HG03342 (cell line): ENCODE measurements around the gene SRSF3.
"Not testable (repeated sequence)": the region's sequence is repeated elsewhere in the genome, so short reads cannot be mapped to it uniquely, and the experiment has no call there.

Experiments used
- ATAC-seq: cut with Tn5 transposase; IDR thresholded peaks from one replicate; pipeline ENCODE4 v1.9.1; 2021; ENCODE audit warnings: mild to moderate bottlenecking, moderate library complexity; ENCODE audit not compliant: unreplicated experiment

The SRSF3 gene

DNA sequence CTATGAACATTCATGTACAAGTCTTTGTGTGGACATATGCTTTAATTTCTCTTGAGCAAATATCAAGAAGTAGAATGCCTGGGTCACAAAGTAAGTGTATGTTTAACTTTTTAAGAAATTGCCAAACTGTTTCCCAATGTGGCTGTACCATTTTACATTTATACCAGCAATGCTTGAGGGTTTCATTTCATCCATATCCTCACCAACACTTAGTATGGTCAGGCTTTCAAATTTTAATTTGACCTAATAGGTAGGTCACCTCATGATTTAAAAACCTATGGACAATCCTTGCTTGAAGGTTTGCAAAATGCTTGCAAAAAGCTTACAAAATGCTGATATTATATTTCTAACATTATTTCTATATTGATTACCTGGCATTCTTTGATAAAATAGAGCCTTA, 19.5 kb upstream of the SRSF3 start:
- no peak for ATAC-seq

DNA sequence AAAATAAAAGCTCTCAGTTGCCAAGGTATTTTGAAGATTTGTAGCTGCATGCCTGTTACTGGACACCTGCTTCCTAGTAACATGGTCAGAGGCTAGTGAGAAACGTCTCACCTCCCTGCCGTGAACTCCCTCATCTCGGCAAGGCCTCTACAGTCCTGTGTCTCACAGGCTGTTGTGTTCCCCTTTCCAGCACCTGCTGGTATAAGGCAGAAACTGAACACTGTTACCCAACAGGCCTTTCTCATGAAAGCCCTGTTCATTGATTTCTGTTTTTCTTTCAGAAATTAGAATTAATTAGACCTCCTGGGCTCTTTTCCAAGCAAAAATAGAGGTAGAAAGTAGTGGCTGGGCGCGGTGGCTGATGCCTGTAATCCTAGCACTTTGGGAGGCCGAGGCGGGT, 17.6 kb upstream of the SRSF3 start:
- no peak for ATAC-seq

DNA sequence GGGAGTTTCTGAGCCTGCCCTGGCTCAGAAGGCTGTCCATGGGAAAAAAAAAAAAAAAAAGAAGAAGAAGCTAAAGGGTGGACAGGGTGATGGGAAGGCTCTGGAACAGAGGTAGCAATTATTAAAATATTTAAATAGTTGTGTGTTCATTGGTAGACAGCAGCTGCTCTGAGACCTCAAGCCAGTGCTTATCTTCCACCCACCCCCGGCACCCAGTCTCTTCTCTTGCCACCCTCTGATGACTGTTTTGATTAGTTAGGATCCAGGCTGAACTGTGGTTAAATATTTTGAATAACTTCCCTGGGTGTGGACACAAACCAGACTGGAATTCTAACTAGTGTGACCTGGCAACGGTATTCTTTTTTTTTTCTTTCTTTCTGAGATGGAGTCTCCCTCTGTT, 16.9 kb upstream of the SRSF3 start:
- no peak for ATAC-seq

DNA sequence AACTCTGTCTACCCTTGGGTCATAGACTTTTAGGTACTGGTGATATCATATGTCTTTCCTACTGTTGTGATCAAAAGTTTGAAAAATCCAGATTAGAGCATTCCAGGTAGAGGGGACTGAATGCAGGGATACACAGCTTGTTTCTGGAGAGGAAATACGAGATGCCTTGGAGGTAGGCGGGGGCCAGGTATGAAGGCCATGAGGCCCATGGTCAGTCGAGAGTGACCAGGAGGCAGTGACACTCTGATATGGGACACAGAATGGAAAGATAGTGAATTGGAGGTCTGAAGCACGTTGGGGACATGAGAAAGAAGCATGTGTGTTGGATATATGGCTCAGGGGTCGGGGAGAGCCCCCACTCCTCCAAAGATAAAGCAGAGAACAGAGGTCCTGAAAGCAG, 16.1 kb upstream of the SRSF3 start:
- ATAC-seq = no peak

DNA sequence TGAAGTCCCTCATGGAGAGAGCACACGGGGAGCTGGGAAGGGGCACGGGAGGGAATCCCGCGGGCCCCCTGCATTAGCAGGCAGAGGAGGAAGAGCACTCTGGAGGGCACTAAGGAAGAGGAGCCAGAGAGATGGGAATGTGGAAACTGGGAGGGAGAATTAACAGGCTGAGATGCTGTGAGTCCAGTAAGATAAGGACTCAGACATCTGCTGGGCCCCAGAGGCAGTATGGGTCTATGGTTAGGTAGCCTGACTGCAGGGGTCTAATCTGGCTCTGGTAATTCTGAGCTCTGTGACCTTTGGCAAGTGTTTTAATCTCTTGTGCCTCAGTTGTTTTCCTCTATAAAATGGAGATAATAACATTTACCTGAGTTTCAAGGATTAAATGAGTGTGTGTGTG, 15.7 kb upstream of the SRSF3 start:
- ATAC-seq = no peak

DNA sequence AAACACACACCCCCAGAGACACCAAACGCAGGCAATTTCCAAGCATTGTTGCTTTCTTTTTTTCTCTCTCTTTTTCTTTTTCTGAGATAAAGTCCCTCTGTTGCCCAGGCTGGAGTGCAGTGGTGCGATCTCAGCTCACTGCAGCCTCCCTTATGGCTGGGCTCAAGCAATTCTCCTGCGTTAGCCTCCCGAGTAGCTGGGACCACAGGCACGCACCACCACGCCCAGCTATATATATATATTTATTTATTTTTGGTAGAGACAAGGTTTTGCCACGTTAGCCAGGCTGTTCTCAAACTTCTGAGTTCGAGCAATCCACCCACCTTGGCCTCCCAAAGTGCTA, 14.0 kb upstream of the SRSF3 start:
- ATAC-seq = no peak

DNA sequence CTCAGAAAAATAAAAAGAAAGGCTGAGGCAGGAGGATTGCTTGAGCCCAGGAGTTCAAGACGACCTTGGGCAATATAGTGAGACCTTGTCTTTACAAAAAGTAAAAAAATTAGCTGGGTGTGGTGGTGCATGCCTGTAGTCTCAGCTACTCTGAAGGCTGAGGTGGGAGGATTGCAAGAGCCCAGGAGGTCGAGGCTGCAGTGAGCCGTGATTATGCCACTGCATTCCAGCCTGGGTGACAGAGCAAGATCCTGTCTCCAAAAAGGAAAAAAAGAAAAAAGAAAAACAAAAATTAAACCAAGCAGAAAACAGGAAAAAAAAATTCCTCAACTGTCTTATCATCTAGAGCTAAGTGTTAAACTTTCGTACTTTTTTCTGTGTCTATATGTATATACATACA, 12.4 kb upstream of the SRSF3 start:
- no peak for ATAC-seq

DNA sequence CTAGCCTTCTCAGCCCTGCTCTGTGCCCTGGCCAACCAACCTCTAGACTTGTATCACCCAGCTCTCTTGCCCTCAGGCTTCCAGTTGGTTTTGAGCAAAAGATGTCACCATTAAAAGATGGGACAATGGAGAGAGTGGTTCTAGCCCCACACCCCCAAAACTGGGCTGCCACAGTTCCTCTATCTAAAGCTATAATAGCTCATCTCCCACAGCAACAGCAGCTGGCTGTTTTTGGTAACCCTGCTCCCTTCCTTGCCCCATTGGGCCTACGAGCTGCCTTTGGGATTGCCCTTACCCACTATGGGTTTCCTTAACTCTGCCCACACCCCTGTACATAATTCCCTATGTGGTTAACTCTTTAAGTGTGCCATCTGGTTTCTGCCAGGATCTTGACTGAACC, 7.6 kb upstream of the SRSF3 start:
- ATAC-seq = no peak

DNA sequence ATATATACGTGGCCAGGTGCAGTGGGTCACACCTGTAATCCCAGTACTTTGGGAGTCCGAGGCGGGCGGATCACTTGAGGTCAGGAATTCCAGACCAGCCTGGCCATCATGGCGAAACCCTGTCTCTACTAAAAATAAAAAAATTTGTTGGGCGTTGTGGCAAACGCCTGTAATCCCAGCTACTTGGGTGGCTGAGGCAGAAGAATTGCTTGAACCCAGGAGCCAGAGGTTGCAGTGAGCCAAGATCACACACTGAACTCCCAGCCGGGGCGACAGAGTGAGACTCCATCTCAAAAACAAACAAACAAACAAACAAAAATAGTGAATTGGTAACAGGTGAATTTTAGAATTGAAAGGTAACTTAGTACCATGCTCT, 5.1 kb upstream of the SRSF3 start:
- not testable (repeated sequence) for ATAC-seq

DNA sequence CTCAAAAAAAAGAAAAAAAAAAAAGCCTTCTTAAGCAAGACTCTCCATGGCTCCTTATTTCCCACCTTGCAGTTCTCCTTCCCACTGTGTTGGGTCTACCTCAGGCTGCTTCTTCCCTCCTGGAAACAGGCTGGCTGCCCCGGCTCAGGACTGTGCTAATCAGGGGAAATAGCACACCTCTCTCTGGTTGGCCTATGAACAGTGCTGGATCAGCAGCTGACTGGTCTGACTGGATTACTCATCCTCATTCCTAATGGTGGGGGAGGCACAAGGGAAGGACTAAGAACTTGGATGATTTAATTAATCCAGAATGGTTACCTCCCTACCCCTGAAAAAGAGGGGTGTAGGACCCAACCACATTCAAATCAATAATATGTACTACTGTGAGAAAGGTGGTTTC, 3.9 kb upstream of the SRSF3 start:
- no peak for ATAC-seq

DNA sequence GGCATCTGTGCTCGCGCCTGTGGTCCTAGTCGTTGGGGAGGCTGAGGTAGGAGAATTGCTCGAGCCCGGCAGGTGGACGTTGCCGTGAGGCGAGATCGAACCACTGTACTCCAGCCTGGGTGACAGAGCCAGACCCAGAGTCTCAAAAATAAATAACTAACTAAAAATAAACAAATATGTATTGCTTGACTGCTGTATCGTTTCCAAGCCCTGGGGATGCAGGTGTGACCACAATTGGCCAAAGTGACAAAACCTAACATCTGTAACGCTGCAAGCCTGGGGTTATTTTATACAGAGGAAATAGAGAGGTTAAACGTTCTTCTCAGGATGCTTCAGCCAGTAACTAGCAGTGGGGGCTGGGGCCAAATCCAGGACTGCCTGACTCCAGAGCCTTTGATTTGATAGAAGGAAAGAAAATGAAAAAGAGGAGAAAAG, 1.9 kb upstream of the SRSF3 start:
- peak; percentile 43 for ATAC-seq

DNA sequence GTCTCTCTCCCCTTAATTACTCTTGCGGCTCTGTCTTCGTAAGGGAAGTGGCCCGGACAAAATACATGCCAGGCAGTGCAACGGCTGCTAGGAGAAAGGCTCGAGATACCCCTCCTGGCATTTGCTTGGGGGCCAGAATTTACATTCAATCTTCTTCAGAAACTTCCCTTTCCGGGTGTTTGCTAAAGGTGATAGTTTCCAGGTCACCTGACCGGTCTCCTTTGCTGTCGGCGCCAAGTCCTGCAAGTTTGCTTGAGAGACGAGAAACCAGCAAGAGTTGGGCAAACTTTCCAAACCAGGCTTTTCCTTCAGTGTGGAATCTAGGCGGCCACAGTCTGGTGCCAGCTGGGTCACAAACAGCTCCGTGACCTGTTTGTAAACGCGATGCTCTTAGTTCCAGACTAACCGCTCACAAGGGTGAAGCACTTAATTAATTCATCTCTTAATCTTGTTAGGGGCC, 563 bp upstream of the SRSF3 start:
- peak; percentile 12 for ATAC-seq

DNA sequence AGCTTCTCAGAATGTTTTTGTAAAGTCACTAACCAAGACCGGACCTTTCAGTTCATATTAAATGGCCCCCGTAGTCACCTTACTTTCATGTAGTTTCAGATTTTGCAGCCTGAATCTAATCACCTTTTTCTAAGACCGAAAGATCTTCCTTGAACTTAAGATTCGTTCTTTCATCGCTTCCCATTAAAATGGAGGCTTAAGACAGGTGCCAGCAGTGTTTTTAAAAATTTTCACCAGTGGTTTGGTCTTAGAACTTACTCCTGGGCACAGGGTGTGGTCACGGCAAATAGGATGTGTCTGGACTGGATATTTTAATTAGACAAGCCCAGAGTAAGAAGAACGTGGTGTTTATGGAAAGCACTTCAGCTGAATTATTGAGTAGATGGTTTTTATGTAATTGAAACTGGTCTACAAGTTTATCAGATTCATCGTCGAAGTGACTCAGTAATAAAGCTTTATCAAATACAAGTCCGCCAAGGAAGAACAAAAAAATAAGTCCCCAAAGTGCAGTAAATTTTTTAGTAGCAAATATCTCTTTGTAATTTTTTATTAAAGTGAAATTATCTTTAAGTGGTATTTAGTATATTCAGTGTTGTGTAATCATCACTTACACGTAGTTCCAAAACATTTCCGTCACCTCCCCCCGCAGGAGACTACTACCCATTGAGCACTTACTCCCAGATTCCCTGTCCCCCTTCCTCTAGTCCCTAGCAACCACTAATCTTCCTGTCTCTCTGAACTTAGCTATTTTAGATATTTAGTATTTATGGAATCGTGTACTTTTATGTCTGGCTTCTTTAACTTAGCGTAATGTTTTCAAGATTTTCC, 868 bp downstream of the SRSF3 start:
- ATAC-seq = no peak

DNA sequence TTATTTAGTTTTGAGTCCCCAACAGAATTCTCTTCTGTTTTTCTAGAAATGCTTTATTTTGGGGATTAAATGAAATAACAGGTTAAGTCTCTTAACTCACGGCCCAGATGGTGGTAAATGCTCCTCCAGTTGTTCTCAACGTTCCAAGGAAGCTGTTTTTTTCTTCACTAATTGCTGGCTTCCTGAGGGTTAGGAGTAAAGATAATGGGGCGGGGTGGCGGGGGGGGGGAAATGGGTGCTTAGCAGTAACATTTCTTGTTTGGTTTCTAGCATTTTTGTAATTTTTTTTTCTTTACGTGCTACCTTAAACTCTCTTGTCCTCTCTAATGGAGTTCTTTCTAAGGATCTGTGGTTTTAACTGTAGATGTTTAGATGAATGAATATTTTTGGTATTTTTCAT, 2.2 kb downstream of the SRSF3 start:
- no peak for ATAC-seq

DNA sequence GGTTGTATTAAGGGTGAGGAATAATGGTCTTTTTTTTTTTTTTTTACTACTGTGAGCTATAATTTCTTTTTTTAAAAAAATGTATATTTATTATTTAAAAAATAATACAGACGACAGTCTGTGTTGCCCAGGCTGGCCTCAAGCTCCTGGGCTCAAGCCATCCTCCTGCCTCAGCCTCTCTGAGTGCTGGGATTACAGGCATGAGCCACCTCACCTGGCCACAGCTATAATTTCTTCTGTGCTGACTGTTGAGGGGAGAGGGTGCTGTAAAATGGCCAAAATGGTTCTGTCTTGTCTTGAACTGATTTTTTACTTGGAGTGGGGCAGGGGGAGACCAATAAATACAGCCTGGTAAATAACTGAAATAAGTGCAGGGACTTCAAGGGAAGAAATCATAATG, 3.6 kb downstream of the SRSF3 start:
- ATAC-seq = no peak

DNA sequence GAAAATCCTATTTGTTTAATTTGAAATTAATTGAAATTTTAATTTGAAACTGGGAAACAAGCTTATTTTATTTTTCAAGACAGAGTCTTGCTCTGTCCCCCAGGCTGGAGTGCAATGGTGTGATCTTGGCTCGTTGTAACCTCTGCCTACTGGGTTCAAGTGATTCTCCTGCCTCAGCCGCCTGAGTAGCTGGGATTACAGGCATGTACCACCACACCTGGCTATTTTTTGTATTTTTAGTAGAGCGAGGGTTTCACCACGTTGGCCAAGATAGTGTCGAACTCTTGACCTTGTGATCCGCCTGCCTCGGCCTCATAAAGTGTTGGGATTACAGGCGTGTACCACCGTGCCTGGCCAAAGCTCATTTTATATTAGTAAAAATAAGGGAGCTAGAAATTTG, 4.2 kb downstream of the SRSF3 start:
- ATAC-seq = no peak

DNA sequence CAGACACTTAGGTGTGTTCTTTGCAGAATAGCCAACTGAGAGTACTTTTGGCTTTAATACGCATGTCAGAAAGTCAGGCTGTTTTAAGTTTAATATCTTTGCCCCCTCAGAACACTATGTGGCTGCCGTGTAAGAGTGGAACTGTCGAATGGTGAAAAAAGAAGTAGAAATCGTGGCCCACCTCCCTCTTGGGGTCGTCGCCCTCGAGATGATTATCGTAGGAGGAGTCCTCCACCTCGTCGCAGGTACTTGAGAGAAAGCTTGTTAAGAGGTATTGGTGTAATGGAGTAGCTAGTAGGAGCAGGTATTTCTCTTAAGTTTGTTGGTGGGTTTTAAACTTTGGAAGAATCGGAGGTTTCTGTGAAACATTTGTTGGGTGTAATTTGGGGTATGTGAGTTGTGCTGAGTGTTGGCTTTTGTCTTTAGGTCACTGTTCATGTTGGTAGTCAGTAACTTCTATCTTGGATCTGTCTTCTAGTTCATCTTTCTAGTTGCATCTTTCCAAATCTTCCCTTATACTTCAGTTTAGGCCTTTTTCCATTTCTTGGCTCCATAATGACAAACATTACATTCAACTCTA, 4.7 kb downstream of the SRSF3 start:
- ATAC-seq = no peak

DNA sequence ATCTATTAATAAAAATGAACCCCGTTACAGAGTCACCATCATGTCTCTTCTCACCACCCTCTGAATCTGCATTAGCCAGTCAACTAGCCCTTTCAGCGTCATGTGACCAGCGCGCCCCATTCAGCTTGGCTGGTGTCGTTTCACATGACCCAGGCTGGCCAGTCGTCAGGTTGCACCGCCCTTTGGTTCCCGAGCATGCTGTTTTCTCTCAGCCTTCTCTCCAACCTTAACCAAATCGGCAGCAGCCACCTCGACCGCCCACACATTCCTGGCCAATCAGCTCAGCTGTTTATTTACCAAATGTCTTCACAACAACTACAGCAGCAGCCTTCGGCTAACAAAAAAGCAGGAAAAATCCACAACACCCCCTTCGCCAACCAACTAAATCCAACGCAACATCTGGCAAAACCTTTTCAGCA, 5.6 kb downstream of the SRSF3 start:
- no peak for ATAC-seq

DNA sequence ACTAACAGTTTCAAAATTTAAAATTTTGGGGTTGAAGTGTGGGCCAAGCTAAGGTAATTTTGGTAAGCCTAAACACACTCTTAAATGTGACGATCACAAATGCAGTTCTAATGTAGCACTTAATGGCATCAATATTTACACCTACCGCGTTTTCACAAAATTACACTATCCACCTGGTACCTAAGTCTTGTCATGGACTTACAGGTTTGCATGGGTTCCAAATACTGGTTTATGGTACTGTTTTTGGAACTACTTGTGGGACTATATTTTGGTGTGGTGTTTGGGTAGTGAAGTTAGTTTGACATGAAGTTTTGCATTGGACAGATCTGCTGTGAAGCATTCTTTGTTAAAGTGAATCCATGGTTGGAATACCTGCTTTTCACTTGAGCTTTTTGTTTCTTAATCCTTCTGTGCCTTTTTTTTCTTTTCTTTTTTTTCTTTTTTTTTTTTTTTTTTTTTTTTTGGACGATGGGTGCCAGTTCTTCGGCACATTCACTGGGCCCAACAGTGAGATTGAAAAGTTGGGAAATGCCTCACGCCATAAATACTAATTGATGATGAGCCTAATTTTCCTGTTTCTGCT, 6.5 kb downstream of the SRSF3 start:
- no peak for ATAC-seq

DNA sequence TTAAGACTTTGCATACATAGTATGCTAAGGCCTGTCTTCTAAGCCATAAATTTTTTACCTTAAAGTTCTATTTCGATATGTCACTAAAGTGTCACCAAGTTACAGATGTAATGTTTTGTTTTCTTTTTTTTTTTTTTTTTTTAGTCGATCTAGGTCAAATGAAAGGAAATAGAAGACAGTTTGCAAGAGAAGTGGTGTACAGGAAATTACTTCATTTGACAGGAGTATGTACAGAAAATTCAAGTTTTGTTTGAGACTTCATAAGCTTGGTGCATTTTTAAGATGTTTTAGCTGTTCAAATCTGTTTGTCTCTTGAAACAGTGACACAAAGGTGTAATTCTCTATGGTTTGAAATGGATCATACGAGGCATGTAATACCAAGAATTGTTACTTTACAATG, 7.7 kb downstream of the SRSF3 start:
- ATAC-seq = not testable (repeated sequence)

DNA sequence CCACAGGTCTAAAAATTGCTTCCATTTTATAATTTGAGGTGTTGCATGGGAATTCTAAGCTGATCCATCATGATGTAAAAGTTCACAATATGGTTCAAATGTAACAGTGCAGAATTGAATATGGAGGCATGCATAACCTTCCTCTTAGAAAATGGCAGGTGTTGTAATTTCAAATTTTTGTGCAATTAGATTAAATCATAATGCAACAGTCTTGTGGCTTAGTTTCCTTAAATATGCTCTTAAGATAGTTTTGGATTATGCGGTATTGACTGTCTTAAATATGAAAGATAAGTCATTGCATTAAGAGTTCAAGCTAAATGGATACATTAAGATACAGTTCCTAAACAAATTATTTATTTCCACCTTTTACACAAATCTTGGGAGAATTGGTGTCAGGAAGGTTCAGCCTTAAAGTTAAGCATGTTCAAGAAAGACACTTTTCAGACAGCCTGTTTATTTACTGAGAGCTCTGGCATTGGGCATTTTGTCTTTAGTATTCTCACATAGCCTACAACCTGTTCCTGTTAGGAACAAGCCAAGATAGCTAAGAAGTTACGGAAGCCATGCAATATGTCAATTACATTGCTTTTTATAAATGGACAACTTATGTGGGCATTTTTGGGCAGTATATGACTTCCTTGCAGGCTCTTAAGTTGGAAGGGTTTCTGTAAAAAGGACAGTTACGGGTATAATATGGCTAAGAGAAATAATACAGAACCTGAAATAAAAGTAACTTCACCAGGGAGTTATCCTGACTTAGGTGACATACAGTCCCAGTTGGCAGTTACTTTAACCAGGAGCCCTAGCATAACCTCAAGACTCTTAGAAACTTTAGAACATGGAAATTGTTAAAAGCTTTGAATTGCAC, 9.3 kb downstream of the SRSF3 start:
- ATAC-seq = no peak
